Measurements from ENCODE around the gene ATXN10.
"Not testable (repeated sequence)": the region's sequence is repeated elsewhere in the genome, so short reads cannot be mapped to it uniquely, and the experiment has no call there.

Gene ATXN10

DNA sequence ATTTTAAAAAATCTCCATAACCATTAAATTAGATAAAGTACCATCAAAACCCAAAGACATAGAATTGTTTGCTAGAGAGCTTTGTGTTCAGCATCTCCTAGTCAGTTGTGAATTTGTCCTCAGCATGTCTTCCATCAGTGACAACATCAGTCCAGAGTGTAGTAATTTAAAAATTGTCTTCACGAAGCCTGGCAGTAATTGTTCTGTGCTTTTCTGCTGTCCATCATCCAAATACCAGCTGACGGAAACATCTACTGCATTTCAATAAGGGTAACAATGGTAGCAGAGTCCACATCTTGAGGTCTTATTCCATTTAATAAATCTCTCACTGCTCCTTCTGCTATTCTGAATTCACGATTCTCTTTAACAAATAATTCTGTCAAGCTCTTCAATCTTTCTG is 121.5 kb downstream of the ATXN10 start:
- DNase-seq (ENCODE audit: low read depth, low spot score) = no peak
- no peak for TF ChIP-seq CTCF (IDR thresholded peaks at IDR 0.05; ENCODE audit: low read depth, low read length)
- in situ Hi-C loops (cut with HindIII; ENCODE audit: low sequenced_read_pairs) = no loop called here
- H3K4me3 ChIP-seq (ENCODE audit: low read depth, low read length) = no peak overlapping the region

DNA sequence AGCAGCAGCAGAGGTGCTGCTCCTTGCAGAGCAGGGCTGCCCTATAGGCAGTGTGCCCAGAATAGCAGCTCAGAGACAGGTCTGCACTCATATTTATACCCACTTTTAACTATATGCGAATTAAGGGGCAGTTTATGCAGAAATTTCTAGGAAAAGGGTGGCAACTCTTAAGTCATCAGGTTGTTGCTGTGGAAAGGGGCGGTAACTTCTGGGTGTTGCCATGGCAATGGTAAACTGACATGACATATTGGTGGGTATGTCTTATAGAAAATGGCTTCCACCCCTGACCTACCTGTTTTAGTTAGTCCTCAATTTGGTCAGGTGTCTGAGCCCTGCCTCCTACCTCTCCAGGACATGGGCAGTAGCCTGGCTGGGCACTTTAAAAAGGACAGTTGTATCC is 122.3 kb downstream of the ATXN10 start:
- no peak overlapping the region for H3K4me3 ChIP-seq (ENCODE audit: low read depth, low read length)
- no peak for TF ChIP-seq CTCF (IDR thresholded peaks at IDR 0.05; ENCODE audit: low read depth, low read length)
- in situ Hi-C loops (cut with HindIII; ENCODE audit: low sequenced_read_pairs) = no loop called here
- no peak for DNase-seq (ENCODE audit: low read depth, low spot score)

- H3K4me3 ChIP-seq (ENCODE audit: low read depth, low read length); in situ Hi-C loops (cut with HindIII; ENCODE audit: low sequenced_read_pairs); DNase-seq (ENCODE audit: low read depth, low spot score): not testable (repeated sequence)
Measured at GRCh38 chr22:45796009-45796408, 124.4 kb downstream of the ATXN10 start.

DNA sequence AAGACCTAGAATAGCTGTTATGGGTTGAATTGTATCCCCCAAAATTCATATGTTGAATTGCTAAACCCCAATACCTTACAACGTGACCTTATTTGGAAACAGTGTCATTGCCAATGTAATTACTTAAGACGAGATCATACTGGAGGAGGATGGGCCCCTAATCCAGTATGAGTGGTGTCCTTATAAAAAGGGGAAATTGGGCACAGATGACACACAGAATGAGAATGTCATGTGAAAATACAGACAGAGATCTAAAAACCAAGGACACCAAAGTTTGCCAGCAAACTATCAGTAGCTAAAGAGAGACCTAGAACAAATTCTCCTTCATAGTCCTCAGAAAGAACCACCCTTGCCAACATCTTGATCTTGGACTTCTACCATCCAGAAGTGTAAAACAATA is 127.7 kb downstream of the ATXN10 start:
- in situ Hi-C loops (cut with HindIII; ENCODE audit: low sequenced_read_pairs) = no loop called here
- DNase-seq (ENCODE audit: low read depth, low spot score) = no peak
- H3K4me3 ChIP-seq (ENCODE audit: low read depth, low read length) = no peak overlapping the region
- TF ChIP-seq CTCF (IDR thresholded peaks at IDR 0.05; ENCODE audit: low read depth, low read length) = no peak

DNA sequence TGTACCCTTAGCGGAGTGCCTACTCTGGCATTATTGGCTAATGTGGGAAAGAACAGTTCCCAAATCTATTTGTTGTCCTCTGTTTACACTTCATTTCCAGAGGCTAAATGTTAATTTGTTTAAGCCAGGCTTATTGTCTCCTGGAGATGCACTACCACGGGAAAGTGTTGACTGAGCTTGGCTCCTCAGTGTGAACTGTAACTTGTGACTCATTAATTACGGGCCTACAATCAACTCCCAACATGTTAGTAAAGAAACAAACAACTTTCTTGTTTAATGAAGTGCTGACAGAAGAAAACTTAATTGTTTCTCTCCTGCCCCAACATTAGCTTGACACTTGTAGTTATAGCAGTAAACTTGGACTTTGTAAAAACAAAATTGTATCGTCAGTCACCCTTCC is 130.4 kb downstream of the ATXN10 start:
- H3K4me3 ChIP-seq (ENCODE audit: low read depth, low read length) = no peak overlapping the region
- in situ Hi-C loops (cut with HindIII; ENCODE audit: low sequenced_read_pairs) = no loop called here
- no peak for TF ChIP-seq CTCF (IDR thresholded peaks at IDR 0.05; ENCODE audit: low read depth, low read length)
- DNase-seq (ENCODE audit: low read depth, low spot score) = no peak

DNA sequence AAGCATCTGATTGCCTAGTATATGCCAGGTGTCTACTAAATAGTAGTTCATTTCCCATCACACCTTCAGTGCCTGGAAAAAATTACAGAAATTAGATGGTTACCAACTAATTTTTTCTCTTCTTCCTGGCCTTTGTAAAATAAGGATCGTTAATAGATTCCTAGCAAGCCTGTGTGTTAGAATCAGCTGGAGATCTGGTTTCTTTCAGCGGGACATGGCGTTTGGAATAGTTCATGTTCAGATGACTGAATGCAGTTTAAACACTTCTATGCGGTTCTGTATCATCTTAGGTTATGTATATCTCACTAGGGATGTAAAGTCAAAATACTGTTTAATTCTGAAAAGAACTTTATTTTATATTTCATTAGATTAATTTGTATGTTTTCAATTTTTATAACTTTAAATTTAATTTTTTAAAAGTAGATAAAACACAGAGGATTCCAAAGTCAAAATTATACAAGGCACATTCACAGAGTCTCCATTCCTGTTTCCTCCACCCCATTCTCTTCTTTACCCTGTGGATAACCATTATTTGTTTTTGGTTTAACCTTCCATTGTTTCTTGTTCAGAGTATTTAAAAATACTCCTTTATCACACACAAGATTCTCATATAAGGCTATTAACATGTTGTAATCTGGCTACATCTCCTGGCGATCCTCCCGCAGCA is 132.8 kb downstream of the ATXN10 start:
- DNase-seq (ENCODE audit: low read depth, low spot score) = no peak
- H3K4me3 ChIP-seq (ENCODE audit: low read depth, low read length) = no peak overlapping the region
- in situ Hi-C loops (cut with HindIII; ENCODE audit: low sequenced_read_pairs) = no loop called here
- no peak for TF ChIP-seq CTCF (IDR thresholded peaks at IDR 0.05; ENCODE audit: low read depth, low read length)

DNA sequence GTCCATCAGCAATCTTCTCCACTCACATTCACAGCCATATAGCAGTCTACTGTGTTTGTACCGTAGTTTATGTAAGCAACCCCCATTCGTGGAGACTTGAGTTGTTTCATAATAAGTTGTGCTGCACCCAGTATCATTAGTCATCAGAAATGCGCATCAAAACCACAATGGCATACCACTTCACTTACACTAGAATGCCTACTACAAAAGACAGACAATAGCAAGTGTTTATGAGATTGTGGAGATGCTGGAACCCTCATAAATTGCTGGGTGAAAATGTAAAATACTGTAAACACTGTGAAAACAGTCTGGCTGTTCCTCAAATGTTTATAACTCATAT is 133.3 kb downstream of the ATXN10 start:
- TF ChIP-seq CTCF (IDR thresholded peaks at IDR 0.05; ENCODE audit: low read depth, low read length) = no peak
- peak; percentile 95 for DNase-seq (ENCODE audit: low read depth, low spot score)
- no peak overlapping the region for H3K4me3 ChIP-seq (ENCODE audit: low read depth, low read length)
- in situ Hi-C loops (cut with HindIII; ENCODE audit: low sequenced_read_pairs) = no loop called here

All from astrocyte of the spinal cord (primary cell).